ENCODE measurements around the gene FBXO34.

DNA sequence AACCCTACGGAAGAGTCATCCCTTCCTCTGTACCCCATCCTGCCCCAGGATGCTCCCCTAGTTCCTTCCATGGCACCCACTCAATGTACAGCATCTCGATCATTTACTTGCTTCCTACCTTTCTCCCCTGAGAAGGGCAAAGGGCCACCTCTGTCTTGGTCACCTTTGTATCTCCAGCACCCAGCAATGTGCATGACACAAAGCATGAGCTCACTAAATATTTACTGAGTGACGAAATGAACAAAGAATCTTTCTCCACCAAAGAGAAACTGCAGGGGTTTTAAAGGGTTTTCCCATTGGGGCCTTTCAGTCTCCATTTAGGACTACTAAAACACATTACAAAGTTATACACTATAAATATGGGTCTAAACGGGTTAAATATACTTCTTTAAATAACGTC lies 109.8 kb downstream of the FBXO34 start:
- TF ChIP-seq, protein P1, sequence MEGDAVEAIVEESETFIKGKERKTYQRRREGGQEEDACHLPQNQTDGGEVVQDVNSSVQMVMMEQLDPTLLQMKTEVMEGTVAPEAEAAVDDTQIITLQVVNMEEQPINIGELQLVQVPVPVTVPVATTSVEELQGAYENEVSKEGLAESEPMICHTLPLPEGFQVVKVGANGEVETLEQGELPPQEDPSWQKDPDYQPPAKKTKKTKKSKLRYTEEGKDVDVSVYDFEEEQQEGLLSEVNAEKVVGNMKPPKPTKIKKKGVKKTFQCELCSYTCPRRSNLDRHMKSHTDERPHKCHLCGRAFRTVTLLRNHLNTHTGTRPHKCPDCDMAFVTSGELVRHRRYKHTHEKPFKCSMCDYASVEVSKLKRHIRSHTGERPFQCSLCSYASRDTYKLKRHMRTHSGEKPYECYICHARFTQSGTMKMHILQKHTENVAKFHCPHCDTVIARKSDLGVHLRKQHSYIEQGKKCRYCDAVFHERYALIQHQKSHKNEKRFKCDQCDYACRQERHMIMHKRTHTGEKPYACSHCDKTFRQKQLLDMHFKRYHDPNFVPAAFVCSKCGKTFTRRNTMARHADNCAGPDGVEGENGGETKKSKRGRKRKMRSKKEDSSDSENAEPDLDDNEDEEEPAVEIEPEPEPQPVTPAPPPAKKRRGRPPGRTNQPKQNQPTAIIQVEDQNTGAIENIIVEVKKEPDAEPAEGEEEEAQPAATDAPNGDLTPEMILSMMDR (IDR thresholded peaks at IDR 0.05) = no peak
- no peak for TF ChIP-seq POLR2A (IDR thresholded peaks at IDR 0.05)

All from thyroid gland (tissue), 4 donors.